Right lobe of liver (tissue), 4 donors: ENCODE measurements around the gene OSBPL5.

ENCODE experiments used
- CTCF ChIP-seq, 4 donors: fragments of 200-600 bp in 3 of 4; fragments of 450-650 bp in 1 of 4; IDR thresholded peaks; one replicate each; pipeline versions ENCODE4 v1.5.1 to v1.8.0; 2016 to 2022; ENCODE audit warnings: antibody characterized with exemption in 4 of 4, mild to moderate bottlenecking in 2 of 4
- POLR2A ChIP-seq: fragments of 450-650 bp; IDR thresholded peaks from one replicate; pipeline ENCODE4 v1.6.1; 2017; ENCODE audit warnings: antibody characterized with exemption, mild to moderate bottlenecking
- donor health status: DM: no; HTN: no; CAD: no.
- donor health status: DM: no; HTN: no; CAD: no.
- donor health status: DM: no; HTN: yes; CAD: no.

- TF ChIP-seq CTCF (IDR thresholded peaks at IDR 0.05), result no peak
- no peak for TF ChIP-seq POLR2A
Observed at GRCh38 chr11:3199537-3200295, 34.6 kb upstream of the OSBPL5 start.
